Endothelial cell of umbilical vein (primary cell): ENCODE measurements around the gene GTF2A2. TPM values are rescaled to one million over a fixed set of nuclear protein-coding genes. Genes with fewer than 3 reads are reported as not detected.

ENCODE experiments used
- BruUV-seq: library from RNA; stranded (reverse); fragments of 400-500 nt; replicated peaks from 2 replicates; lab custom pipeline; 2021; lab: Mats Ljungman, UMichigan
- CTCF ChIA-PET: fragments of 300-600, 350-600 bp; sonication (Branson Sonifier 250); formaldehyde crosslinking; loops from one replicate; lab custom pipeline; 2021; ENCODE audit warnings: antibody characterized with exemption, inconsistent platforms; lab: Charles Lee
- POLR2A ChIA-PET: fragments of 300-600, 350-600 bp; sonication (Branson Sonifier 250); formaldehyde crosslinking; loops from one replicate; lab custom pipeline; 2021; ENCODE audit warnings: antibody characterized with exemption, inconsistent platforms; lab: Charles Lee
- DNase-seq: peaks from one replicate; pipeline ENCODE4 v3.0.0-alpha.2; 2011; ENCODE audit warnings: low read depth, low spot score
- FAIRE-seq: peaks from 2 replicates; lab custom pipeline; 2011; peaks lifted over from hg19 to GRCh38; lab: Jason Lieb, UNC
- H2AFZ ChIP-seq: 2 replicates; pipeline ENCODE4 v1.6.0; 2012; ENCODE audit warnings: low read depth, low read length, control low read depth, inconsistent platforms
- H3K27ac ChIP-seq: 2 replicates; pipeline ENCODE4 v1.5.1; 2011; ENCODE audit warnings: low read depth, mild to moderate bottlenecking, control low read depth, low read length, moderate library complexity; ENCODE audit not compliant: insufficient read depth
- H3K27me3 ChIP-seq, 2 experiments: 2 replicates each; pipeline versions ENCODE4 v1.6.0 to v1.6.1; 2011; ENCODE audit warnings: low read length in 2 of 2, mixed read lengths in 1 of 2; ENCODE audit not compliant: control insufficient read depth in 2 of 2, insufficient read depth in 2 of 2
- H3K36me3 ChIP-seq, 2 experiments: 2 replicates in 1 of 2; 3 replicates in 1 of 2; pipeline ENCODE4 v1.5.1; 2011; ENCODE audit warnings: low read length in 2 of 2, mild to moderate bottlenecking in 1 of 2, moderate library complexity in 1 of 2; ENCODE audit not compliant: control insufficient read depth in 2 of 2, insufficient read depth in 2 of 2; ENCODE audit errors: extremely low read depth in 1 of 2
- H3K4me1 ChIP-seq: 3 replicates; pipeline ENCODE4 v1.5.1; 2011; ENCODE audit warnings: mild to moderate bottlenecking, low read length; ENCODE audit not compliant: control insufficient read depth, insufficient read depth; ENCODE audit errors: extremely low read depth
- H3K4me2 ChIP-seq: 2 replicates; pipeline ENCODE4 v1.6.1; 2011; ENCODE audit warnings: low read length, control low read depth, mixed read lengths; ENCODE audit not compliant: insufficient read depth
- H3K4me3 ChIP-seq, 3 experiments: fragments of 200-600 bp in 1 of 3; sonication (generic), shearing (Covaris generic) in 1 of 3; replicated peaks in 1 of 3; 2 replicates each; pipeline ENCODE4 v1.5.1; 2011 to 2016; ENCODE audit warnings: control low read depth in 3 of 3, low read length in 3 of 3, mild to moderate bottlenecking in 2 of 3, inconsistent platforms in 1 of 3, low read depth in 1 of 3, moderate library complexity in 1 of 3; ENCODE audit not compliant: insufficient read depth in 1 of 3
- H3K79me2 ChIP-seq: 2 replicates; pipeline ENCODE4 v1.6.0; 2012; ENCODE audit warnings: low read length, inconsistent platforms; ENCODE audit not compliant: control insufficient read depth, insufficient read depth
- H3K9ac ChIP-seq: replicated peaks from 2 replicates; pipeline ENCODE3; 2011; ENCODE audit warnings: low read length, control low read depth; ENCODE audit not compliant: insufficient read depth; ENCODE audit errors: extremely low read depth
- H3K9me1 ChIP-seq: replicated peaks from 3 replicates; pipeline ENCODE4 v1.6.0; 2011; ENCODE audit warnings: mild to moderate bottlenecking, low read length; ENCODE audit not compliant: control insufficient read depth, insufficient read depth; ENCODE audit errors: extremely low read depth
- H3K9me3 ChIP-seq: replicated peaks from 2 replicates; pipeline ENCODE4 v1.5.1; 2012; ENCODE audit warnings: low read length, inconsistent platforms; ENCODE audit not compliant: control insufficient read depth, insufficient read depth
- H4K20me1 ChIP-seq: replicated peaks from 2 replicates; pipeline ENCODE3; 2011; ENCODE audit warnings: mild to moderate bottlenecking, low read length; ENCODE audit not compliant: control insufficient read depth, insufficient read depth; ENCODE audit errors: extremely low read depth
- EZH2 ChIP-seq: IDR thresholded peaks from 2 replicates; pipeline ENCODE4 v1.6.1; 2012; ENCODE audit warnings: borderline replicate concordance, low read depth, mild to moderate bottlenecking, moderate library complexity, low read length, inconsistent platforms; ENCODE audit not compliant: severe bottlenecking
- FOS ChIP-seq: IDR thresholded peaks from 2 replicates; pipeline ENCODE4 v1.6.1; 2011; ENCODE audit warnings: mild to moderate bottlenecking, low read length, moderate library complexity, borderline replicate concordance; ENCODE audit not compliant: insufficient read depth
- GATA2 ChIP-seq: IDR thresholded peaks from 2 replicates; pipeline ENCODE4 v1.7.0; 2011; ENCODE audit warnings: low read depth, mild to moderate bottlenecking, moderate library complexity, mixed read lengths, low read length; ENCODE audit not compliant: insufficient read length, insufficient read depth
- MAX ChIP-seq: IDR thresholded peaks from 2 replicates; pipeline ENCODE4 v1.6.1; 2011; ENCODE audit not compliant: insufficient read depth, insufficient read length
- POLR2AphosphoS5 ChIP-seq: IDR thresholded peaks from 2 replicates; pipeline ENCODE4 v1.6.1; 2012; ENCODE audit warnings: low read depth, mild to moderate bottlenecking, control low read depth, low read length, moderate library complexity; ENCODE audit not compliant: insufficient read depth
- dilution Hi-C: fragments of 300-500 bp; cut with MboI; formaldehyde crosslinking; loops from one replicate; pipeline ENCODE4 v1.15.0; 2019; ENCODE audit warnings: low sequenced_read_pairs; ENCODE audit not compliant: extremely low pct_ligation_motif_present
- intact Hi-C: fragments of 100-400 bp; cut with micrococcal nuclease; formaldehyde crosslinking; loops from one replicate; pipeline ENCODE4 v1.10.0; 2022
- polyA plus RNA-seq, 4 experiments: library from polyadenylated mRNA; depleted of rRNA in 3 of 4; stranded (reverse) in 3 of 4; unstranded in 1 of 4; fragments of >200 nt; gene quantifications; 2 replicates each; pipeline versions ENCODE4 v1.2.1 to v1.2.3, GENCODE V29; 2011 to 2012; ENCODE audit warnings: missing spikeins in 1 of 4
- total RNA-seq: library from RNA; stranded (reverse); gene quantifications from 2 replicates; pipeline ENCODE4 v1.2.3, GENCODE V29; 2021

The GTF2A2 gene
- total and polyA plus RNA-seq, 2 donors (not counting 3 experiments of a cell fraction or from before 2014, with no cell fraction given), result 67.9 to 128 TPM

DNA sequence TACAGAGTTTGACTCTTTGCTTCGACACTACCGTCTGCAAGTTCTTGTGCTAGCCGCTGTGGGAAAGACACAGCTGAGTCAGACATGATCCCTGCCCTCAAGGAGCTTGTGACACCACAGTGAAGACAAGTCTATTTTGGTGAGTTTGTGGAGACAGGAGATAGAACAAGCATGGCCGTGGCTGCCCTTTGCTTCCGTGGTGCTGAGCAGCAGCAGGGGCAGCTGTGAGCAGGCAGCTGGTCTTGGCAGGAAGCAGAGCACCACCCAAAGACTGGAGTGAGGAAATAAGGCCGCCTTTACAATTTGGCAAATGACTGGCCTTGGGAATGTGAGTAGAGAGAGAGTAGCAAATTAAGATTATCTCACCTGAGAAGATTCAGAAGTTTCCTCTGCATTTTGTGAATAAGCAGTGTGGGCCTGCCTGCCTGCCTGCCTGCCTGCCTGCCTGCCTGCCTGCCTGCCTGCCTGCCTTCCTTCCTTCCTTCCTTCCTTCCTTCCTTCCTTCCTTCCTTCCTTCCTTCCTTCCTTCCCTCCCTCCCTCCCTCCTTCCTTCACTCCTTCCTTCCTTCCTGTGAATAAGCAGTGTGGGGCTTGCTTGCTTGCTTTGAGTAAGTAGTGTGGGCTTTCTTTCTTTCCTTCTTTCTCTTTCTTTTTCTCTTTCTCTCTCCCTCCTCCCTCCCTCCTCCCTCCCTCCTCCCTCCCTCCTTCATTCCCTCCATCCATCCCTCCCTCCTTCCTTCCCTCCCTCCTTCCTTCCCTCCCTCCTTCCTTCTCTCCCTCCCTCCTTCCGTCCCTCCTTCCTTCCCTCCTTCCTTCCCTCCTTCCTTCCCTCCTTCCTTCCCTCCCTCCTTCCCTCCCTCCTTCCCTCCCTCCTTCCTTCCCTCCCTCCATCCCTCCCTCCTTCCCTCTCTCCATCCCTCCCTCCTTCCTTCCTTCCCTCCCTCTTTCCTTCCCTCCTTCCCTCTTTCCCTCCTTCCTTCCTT, 47.3 kb downstream of the GTF2A2 start:
- Histone ChIP-seq H2AFZ (no peak overlapping the region), H3K4me2 (no peak overlapping the region), H3K27ac (no peak overlapping the region), H3K27me3 (peaks cover 0 to 6% of the 10 kb centered on the region in 2 experiments), H4K20me1 (no peaks in the 10 kb centered on the region), H3K9me1 (no peaks in the 10 kb centered on the region), H3K9ac (no peak overlapping the region), H3K4me1 (peaks cover 4% of the 10 kb centered on the region), H3K36me3 (no peaks in the 10 kb centered on the region), H3K79me2 (no peaks in the 10 kb centered on the region), H3K9me3 (no peaks in the 10 kb centered on the region), H3K4me3 (no peak overlapping the region)
- no TSS peak for BruUV-seq
- FAIRE-seq (no peak), DNase-seq (no peak)
- ChIA-PET CTCF (interaction anchor here (0.6 kb wide), 1 partner anchor 164 kb away, joined by 4 read pairs; no protein-coding TSS in a partner anchor), POLR2A (no interaction called here)
- dilution Hi-C loops (no loop called here), intact Hi-C loops (no loop called here)
- TF ChIP-seq GATA2 (no peak), MAX (no peak), FOS (no peak), EZH2 (no peak), POLR2AphosphoS5 (no peak)
